HCT116 (cell line): ENCODE data around the gene PASD1. TPM values are rescaled to one million over a fixed set of nuclear protein-coding genes. Genes with fewer than 3 reads are reported as not detected.
"Not testable (repeated sequence)": the region's sequence is repeated elsewhere in the genome, so short reads cannot be mapped to it uniquely, and the experiment has no call there.

ENCODE experiments used
- ATAC-seq: fragments of 200-7000 bp; cut with Tn5 transposase; 2 replicates; pipeline ENCODE4 v1.9.1; 2020; ENCODE audit warnings: mild to moderate bottlenecking, moderate library complexity
- BruUV-seq: library from RNA; stranded (reverse); fragments of 400-500 nt; replicated peaks from 2 replicates; lab custom pipeline; 2021; lab: Mats Ljungman, UMichigan
- CTCF ChIA-PET: fragments of 300-600 bp; sonication (Branson Sonifier 250); formaldehyde crosslinking; loops from one replicate; lab custom pipeline; 2021; ENCODE audit warnings: antibody characterized with exemption; lab: Charles Lee
- POLR2A ChIA-PET: fragments of 300-600, 350-600 bp; sonication (Branson Sonifier 250); formaldehyde crosslinking; loops from one replicate; lab custom pipeline; 2021; ENCODE audit warnings: antibody characterized with exemption; lab: Charles Lee
- RAD21 ChIA-PET, 2 experiments: fragments of 300-600 bp; sonication (Branson Sonifier 250); formaldehyde crosslinking; loops; one replicate each; lab custom pipeline; 2023; ENCODE audit warnings: low total read pairs in 2 of 2; ENCODE audit not compliant: uncharacterized antibody in 2 of 2, unreplicated experiment in 2 of 2, low non-redundant PET in 1 of 2; lab: Charles Lee
- DNase-seq: peaks from one replicate; pipeline ENCODE4 v3.0.0-alpha.2; 2010; ENCODE audit warnings: low read depth, low spot score
- H2AFZ ChIP-seq: fragments of 200-600 bp; shearing (Covaris generic), sonication (generic); 2 replicates; pipeline ENCODE4 v1.6.1; 2017; ENCODE audit warnings: low read depth, mixed run types, mixed read lengths, antibody characterized with exemption, low read length; ENCODE audit not compliant: poor library complexity, severe bottlenecking
- H3K27ac ChIP-seq: 2 replicates; pipeline ENCODE4 v1.5.1; 2012; ENCODE audit warnings: low read depth, low read length
- H3K27me3 ChIP-seq: fragments of 200-600 bp; sonication (generic); 2 replicates; pipeline ENCODE4 v1.6.1; 2016; ENCODE audit warnings: mixed run types, low read length, mixed read lengths; ENCODE audit not compliant: insufficient read depth
- H3K36me3 ChIP-seq, 2 experiments: fragments of 200-500 bp in 1 of 2; fragments of 200-600 bp in 1 of 2; sonication (Bioruptor generic) in 1 of 2; sonication (generic) in 1 of 2; 2 replicates each; pipeline versions ENCODE4 v1.5.1 to v1.6.1; 2014 to 2016; ENCODE audit warnings: low read length in 2 of 2, inconsistent platforms in 1 of 2, mixed read lengths in 1 of 2, mixed run types in 1 of 2; ENCODE audit not compliant: insufficient read depth in 2 of 2, control insufficient read depth in 1 of 2
- H3K4me1 ChIP-seq, 2 experiments: fragments of 200-600 bp in 1 of 2; sonication (generic) in 1 of 2; 2 replicates each; pipeline versions ENCODE4 v1.5.1 to v1.6.1; 2012 to 2017; ENCODE audit warnings: low read length in 2 of 2, inconsistent platforms in 1 of 2, mild to moderate bottlenecking in 1 of 2, mixed read lengths in 1 of 2, mixed run types in 1 of 2, moderate library complexity in 1 of 2; ENCODE audit not compliant: insufficient read depth in 2 of 2, control insufficient read depth in 1 of 2
- H3K4me2 ChIP-seq: fragments of 200-600 bp; sonication (generic); 2 replicates; pipeline ENCODE4 v1.6.1; 2017; ENCODE audit warnings: mixed run types, low read length, mixed read lengths
- H3K4me3 ChIP-seq, 2 experiments: fragments of 200-600 bp in 1 of 2; sonication (generic) in 1 of 2; replicated peaks in 1 of 2; 2 replicates each; pipeline ENCODE4 v1.5.1; 2011 to 2016; ENCODE audit warnings: low read length in 2 of 2, control low read depth in 1 of 2, low read depth in 1 of 2, mild to moderate bottlenecking in 1 of 2, mixed read lengths in 1 of 2, mixed run types in 1 of 2
- H3K79me2 ChIP-seq: fragments of 200-600 bp; sonication (generic); 2 replicates; pipeline ENCODE4 v1.6.1; 2017; ENCODE audit warnings: mild to moderate bottlenecking, mixed run types, low read length, moderate library complexity, mixed read lengths; ENCODE audit not compliant: insufficient read depth
- H3K9ac ChIP-seq: fragments of 200-600 bp; sonication (generic); 2 replicates; pipeline ENCODE4 v1.6.1; 2016; ENCODE audit warnings: low read length, mixed read lengths
- H3K9me2 ChIP-seq: fragments of 200-600 bp; sonication (generic), shearing (Covaris generic); 2 replicates; pipeline ENCODE4 v1.6.1; 2017; ENCODE audit warnings: mixed run types, mild to moderate bottlenecking, moderate library complexity; ENCODE audit not compliant: insufficient read depth
- H3K9me3 ChIP-seq, 2 experiments: fragments of 200-500 bp in 1 of 2; fragments of 200-600 bp in 1 of 2; sonication (Bioruptor generic) in 1 of 2; sonication (generic) in 1 of 2; 2 replicates each; pipeline ENCODE4 v1.6.1; 2014 to 2017; ENCODE audit warnings: low read length in 2 of 2, mixed read lengths in 2 of 2, inconsistent platforms in 1 of 2, low read depth in 1 of 2, mild to moderate bottlenecking in 1 of 2, mixed run types in 1 of 2, moderate library complexity in 1 of 2; ENCODE audit not compliant: control insufficient read depth in 1 of 2, insufficient read depth in 1 of 2
- H4K20me1 ChIP-seq: fragments of 200-600 bp; sonication (generic), shearing (Covaris generic); 2 replicates; pipeline ENCODE4 v1.6.1; 2017; ENCODE audit warnings: mixed run types, mild to moderate bottlenecking, moderate library complexity; ENCODE audit not compliant: insufficient read depth
- ELF1 ChIP-seq: IDR thresholded peaks from 2 replicates; pipeline ENCODE4 v1.6.1; 2012; ENCODE audit warnings: low read depth, borderline replicate concordance
- JUND ChIP-seq: IDR thresholded peaks from 2 replicates; pipeline ENCODE4 v1.6.1; 2012
- POLR2A ChIP-seq: IDR thresholded peaks from 2 replicates; pipeline ENCODE4 v1.7.0; 2011; ENCODE audit warnings: borderline replicate concordance; ENCODE audit not compliant: insufficient read depth, insufficient read length; ENCODE audit errors: extremely low read depth
- RAD21 ChIP-seq: IDR thresholded peaks from 2 replicates; pipeline ENCODE4 v1.6.1; 2012; ENCODE audit warnings: low read depth, mild to moderate bottlenecking
- SIN3A ChIP-seq: IDR thresholded peaks from 2 replicates; pipeline ENCODE4 v1.6.1; 2012; ENCODE audit warnings: low read depth
- SRF ChIP-seq: IDR thresholded peaks from 2 replicates; pipeline ENCODE4 v1.6.1; 2012; ENCODE audit warnings: low read depth
- YY1 ChIP-seq: IDR thresholded peaks from 2 replicates; pipeline ENCODE4 v1.6.1; 2011; ENCODE audit warnings: low read length, low read depth, moderate library complexity, mild to moderate bottlenecking; ENCODE audit not compliant: insufficient replicate concordance; ENCODE audit errors: extremely low read depth
- ZNF274 ChIP-seq: fragments of 200-500 bp; sonication (Bioruptor generic); IDR thresholded peaks from 2 replicates; pipeline ENCODE4 v1.6.1; 2014; ENCODE audit warnings: mild to moderate bottlenecking, low read depth, low read length, inconsistent platforms
- intact Hi-C: fragments of 100-400 bp; cut with micrococcal nuclease; formaldehyde crosslinking; loops from 2 replicates; pipeline ENCODE4 v1.10.0; 2022
- total RNA-seq: library from RNA; stranded (reverse); gene quantifications from one replicate; pipeline ENCODE4 v1.2.1, GENCODE V29; 2021; ENCODE audit not compliant: unreplicated experiment
- TF ChIP-seq, protein P1 (sequence below): IDR thresholded peaks from 2 replicates; pipeline ENCODE4 v1.6.1; 2012
- TF ChIP-seq, protein P2 (sequence below): IDR thresholded peaks from 2 replicates; pipeline ENCODE4 v1.6.1; 2012; ENCODE audit warnings: low read depth
- TF ChIP-seq, protein P3 (sequence below), 3 experiments: fragments of 200-600 bp in 1 of 3; sonication (generic) in 1 of 3; IDR thresholded peaks in 2 of 3; conservative IDR thresholded peaks in 1 of 3; 2 replicates each; pipeline ENCODE4 v1.5.1; 2012 to 2017; ENCODE audit warnings: low read depth in 2 of 3, low read length in 2 of 3, antibody characterized with exemption in 1 of 3, borderline replicate concordance in 1 of 3, control low read depth in 1 of 3, mild to moderate bottlenecking in 1 of 3, mixed read lengths in 1 of 3, mixed run types in 1 of 3, moderate library complexity in 1 of 3; ENCODE audit not compliant: insufficient read depth in 1 of 3

The PASD1 gene
- total RNA-seq, 1 experiment from 2014 or later, result not detected

DNA sequence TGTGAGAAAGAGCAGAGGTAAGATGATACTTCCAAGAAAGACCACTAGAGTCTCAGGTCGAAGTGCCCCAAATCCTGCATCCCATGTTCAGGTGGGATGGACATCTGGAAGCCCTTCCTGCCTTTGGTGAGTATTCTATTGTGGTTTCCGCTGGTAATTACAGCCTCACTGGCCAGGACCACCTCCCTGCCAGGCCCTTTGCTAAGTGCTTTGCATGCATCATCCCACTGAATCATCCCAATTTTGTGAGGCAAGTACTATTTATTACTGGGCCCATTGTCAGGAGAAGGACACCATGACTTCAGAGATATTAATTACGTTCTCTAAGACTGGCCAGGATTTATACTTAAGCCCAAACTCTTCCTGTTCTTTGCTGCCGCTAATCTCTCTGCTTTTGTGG lies 10.7 kb upstream of the PASD1 start:
- Histone ChIP-seq H3K79me2 (no peaks in the 10 kb centered on the region), H3K27ac (no peak overlapping the region), H3K4me3 (no peak overlapping the region), H3K4me2 (no peak overlapping the region), H3K9me2 (no peaks in the 10 kb centered on the region), H4K20me1 (no peaks in the 10 kb centered on the region), H3K9ac (no peak overlapping the region), H3K9me3 (no peaks in the 10 kb centered on the region), H2AFZ (no peak overlapping the region), H3K36me3 (no peaks in the 10 kb centered on the region), H3K4me1 (no peaks in the 10 kb centered on the region), H3K27me3 (no peaks in the 10 kb centered on the region)
- ChIA-PET RAD21 (no interaction called here), CTCF (no interaction called here), POLR2A (no interaction called here)
- ATAC-seq (no peak), DNase-seq (no peak)
- intact Hi-C loops, result no loop called here
- BruUV-seq, result no TSS peak
- TF ChIP-seq, protein P1, sequence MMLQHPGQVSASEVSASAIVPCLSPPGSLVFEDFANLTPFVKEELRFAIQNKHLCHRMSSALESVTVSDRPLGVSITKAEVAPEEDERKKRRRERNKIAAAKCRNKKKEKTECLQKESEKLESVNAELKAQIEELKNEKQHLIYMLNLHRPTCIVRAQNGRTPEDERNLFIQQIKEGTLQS, result no peak
- TF ChIP-seq JUND (no peak), RAD21 (no peak), ELF1 (no peak), SRF (no peak), SIN3A (no peak), YY1 (no peak), POLR2A (no peak), ZNF274 (no peak)
- TF ChIP-seq, protein P2, sequence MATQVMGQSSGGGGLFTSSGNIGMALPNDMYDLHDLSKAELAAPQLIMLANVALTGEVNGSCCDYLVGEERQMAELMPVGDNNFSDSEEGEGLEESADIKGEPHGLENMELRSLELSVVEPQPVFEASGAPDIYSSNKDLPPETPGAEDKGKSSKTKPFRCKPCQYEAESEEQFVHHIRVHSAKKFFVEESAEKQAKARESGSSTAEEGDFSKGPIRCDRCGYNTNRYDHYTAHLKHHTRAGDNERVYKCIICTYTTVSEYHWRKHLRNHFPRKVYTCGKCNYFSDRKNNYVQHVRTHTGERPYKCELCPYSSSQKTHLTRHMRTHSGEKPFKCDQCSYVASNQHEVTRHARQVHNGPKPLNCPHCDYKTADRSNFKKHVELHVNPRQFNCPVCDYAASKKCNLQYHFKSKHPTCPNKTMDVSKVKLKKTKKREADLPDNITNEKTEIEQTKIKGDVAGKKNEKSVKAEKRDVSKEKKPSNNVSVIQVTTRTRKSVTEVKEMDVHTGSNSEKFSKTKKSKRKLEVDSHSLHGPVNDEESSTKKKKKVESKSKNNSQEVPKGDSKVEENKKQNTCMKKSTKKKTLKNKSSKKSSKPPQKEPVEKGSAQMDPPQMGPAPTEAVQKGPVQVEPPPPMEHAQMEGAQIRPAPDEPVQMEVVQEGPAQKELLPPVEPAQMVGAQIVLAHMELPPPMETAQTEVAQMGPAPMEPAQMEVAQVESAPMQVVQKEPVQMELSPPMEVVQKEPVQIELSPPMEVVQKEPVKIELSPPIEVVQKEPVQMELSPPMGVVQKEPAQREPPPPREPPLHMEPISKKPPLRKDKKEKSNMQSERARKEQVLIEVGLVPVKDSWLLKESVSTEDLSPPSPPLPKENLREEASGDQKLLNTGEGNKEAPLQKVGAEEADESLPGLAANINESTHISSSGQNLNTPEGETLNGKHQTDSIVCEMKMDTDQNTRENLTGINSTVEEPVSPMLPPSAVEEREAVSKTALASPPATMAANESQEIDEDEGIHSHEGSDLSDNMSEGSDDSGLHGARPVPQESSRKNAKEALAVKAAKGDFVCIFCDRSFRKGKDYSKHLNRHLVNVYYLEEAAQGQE, result no peak
- TF ChIP-seq, protein P3, sequence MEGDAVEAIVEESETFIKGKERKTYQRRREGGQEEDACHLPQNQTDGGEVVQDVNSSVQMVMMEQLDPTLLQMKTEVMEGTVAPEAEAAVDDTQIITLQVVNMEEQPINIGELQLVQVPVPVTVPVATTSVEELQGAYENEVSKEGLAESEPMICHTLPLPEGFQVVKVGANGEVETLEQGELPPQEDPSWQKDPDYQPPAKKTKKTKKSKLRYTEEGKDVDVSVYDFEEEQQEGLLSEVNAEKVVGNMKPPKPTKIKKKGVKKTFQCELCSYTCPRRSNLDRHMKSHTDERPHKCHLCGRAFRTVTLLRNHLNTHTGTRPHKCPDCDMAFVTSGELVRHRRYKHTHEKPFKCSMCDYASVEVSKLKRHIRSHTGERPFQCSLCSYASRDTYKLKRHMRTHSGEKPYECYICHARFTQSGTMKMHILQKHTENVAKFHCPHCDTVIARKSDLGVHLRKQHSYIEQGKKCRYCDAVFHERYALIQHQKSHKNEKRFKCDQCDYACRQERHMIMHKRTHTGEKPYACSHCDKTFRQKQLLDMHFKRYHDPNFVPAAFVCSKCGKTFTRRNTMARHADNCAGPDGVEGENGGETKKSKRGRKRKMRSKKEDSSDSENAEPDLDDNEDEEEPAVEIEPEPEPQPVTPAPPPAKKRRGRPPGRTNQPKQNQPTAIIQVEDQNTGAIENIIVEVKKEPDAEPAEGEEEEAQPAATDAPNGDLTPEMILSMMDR (IDR thresholded peaks at IDR 0.05 in 2 of 3, conservative IDR thresholded peaks at IDR 0.05 in 1 of 3; ENCODE audit: borderline replicate concordance in 1 of 3, insufficient read depth in 1 of 3, low read depth in 2 of 3, low read length in 2 of 3), result no peak
- TF ChIP-seq, all 23 proteins: peak for 0

DNA sequence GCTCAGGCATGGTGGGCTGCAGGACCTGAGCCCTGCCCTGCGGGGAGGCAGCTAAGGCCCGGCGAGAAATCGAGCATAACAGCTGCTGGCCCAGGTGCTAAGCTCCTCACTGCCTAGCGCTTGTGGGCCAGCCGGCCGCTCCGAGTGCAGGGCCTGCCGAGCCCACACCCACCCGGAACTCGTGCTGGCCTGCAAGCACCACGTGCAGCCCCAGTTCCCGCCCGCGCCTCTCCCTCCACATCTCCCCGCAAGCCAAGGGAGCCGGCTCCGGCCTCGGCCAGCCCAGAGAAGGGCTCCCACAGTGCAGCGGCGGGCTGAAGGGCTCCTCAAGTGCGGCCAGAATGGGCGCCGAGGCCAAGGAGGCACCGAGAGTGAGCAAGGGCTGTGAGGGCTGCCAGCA lies 8.2 kb upstream of the PASD1 start:
- BruUV-seq, H3K79me2 ChIP-seq, H3K36me3 ChIP-seq, ATAC-seq, intact Hi-C loops, H3K4me3 ChIP-seq, H3K4me2 ChIP-seq, H3K9me3 ChIP-seq, H4K20me1 ChIP-seq, DNase-seq, H3K27ac ChIP-seq, H2AFZ ChIP-seq, H3K9ac ChIP-seq, CTCF ChIA-PET, POLR2A ChIA-PET, RAD21 ChIA-PET, H3K9me2 ChIP-seq, H3K4me1 ChIP-seq, H3K27me3 ChIP-seq: not testable (repeated sequence)
